LHCN-M2 (cell line): ENCODE data around the gene RILPL1. TPM values are rescaled to one million over a fixed set of nuclear protein-coding genes. Genes with fewer than 3 reads are reported as not detected.
"Not testable (repeated sequence)": the region's sequence is repeated elsewhere in the genome, so short reads cannot be mapped to it uniquely, and the experiment has no call there.

ENCODE experiments used
- DNase-seq: peaks from one replicate; pipeline ENCODE4 v3.0.0-alpha.2; 2012; ENCODE audit warnings: low read depth
- total RNA-seq: library from RNA; depleted of rRNA; stranded (reverse); fragments of >200 nt; gene quantifications from 2 replicates; pipeline ENCODE4 v1.2.3, GENCODE V29; 2014

The RILPL1 gene
- total RNA-seq, 1 experiment from 2014 or later = 15.4 TPM

GRCh38 chr12:123530668-123531067 is 2.9 kb downstream of the RILPL1 start:
- DNase-seq = no peak

GRCh38 chr12:123529686-123530085 is 3.8 kb downstream of the RILPL1 start:
- no peak for DNase-seq

GRCh38 chr12:123528858-123529257 is 4.7 kb downstream of the RILPL1 start:
- no peak for DNase-seq

GRCh38 chr12:123526542-123527080 is 6.9 kb downstream of the RILPL1 start:
- no peak for DNase-seq

- DNase-seq = no peak
Measured at GRCh38 chr12:123524378-123524777, 9.1 kb downstream of the RILPL1 start.

GRCh38 chr12:123523518-123523917 is 10.0 kb downstream of the RILPL1 start:
- DNase-seq = no peak

GRCh38 chr12:123522164-123522563 is 11.4 kb downstream of the RILPL1 start:
- DNase-seq = no peak

GRCh38 chr12:123520567-123521474 is 12.7 kb downstream of the RILPL1 start:
- no peak for DNase-seq

GRCh38 chr12:123519141-123520001 is 14.1 kb downstream of the RILPL1 start:
- peak; percentile 87 for DNase-seq

GRCh38 chr12:123516216-123516780 is 17.2 kb downstream of the RILPL1 start:
- no peak for DNase-seq

GRCh38 chr12:123514582-123515221 is 18.8 kb downstream of the RILPL1 start:
- DNase-seq = not testable (repeated sequence)

GRCh38 chr12:123513805-123514204 is 19.7 kb downstream of the RILPL1 start:
- no peak for DNase-seq

GRCh38 chr12:123512838-123513665 is 20.5 kb downstream of the RILPL1 start:
- no peak for DNase-seq

GRCh38 chr12:123506843-123507236 is 26.7 kb downstream of the RILPL1 start:
- no peak for DNase-seq

- DNase-seq = no peak
Measured at GRCh38 chr12:123506059-123506842, 27.3 kb downstream of the RILPL1 start.

GRCh38 chr12:123502163-123502704 is 31.3 kb downstream of the RILPL1 start:
- no peak for DNase-seq

- no peak for DNase-seq
Measured at GRCh38 chr12:123499332-123499731, 34.2 kb downstream of the RILPL1 start.

- no peak for DNase-seq
Measured at GRCh38 chr12:123498126-123498825, 35.2 kb downstream of the RILPL1 start.

GRCh38 chr12:123497065-123497464 is 36.5 kb downstream of the RILPL1 start:
- no peak for DNase-seq
